IMR-90 (cell line): ENCODE measurements around the gene NLGN3. TPM values are rescaled to one million over a fixed set of nuclear protein-coding genes. Genes with fewer than 3 reads are reported as not detected.

Experiments used
- ATAC-seq: fragments of 200-7000 bp; cut with Tn5 transposase; 2 replicates; pipeline ENCODE4 v1.9.1; 2020; ENCODE audit warnings: low read depth, mild to moderate bottlenecking, moderate library complexity
- BruUV-seq: library from RNA; stranded (reverse); fragments of 400-500 nt; replicated peaks from 2 replicates; lab custom pipeline; 2021; lab: Mats Ljungman, UMichigan
- CTCF ChIA-PET: fragments of 300-600 bp; formaldehyde crosslinking; extraction: SDS; loops from one replicate; lab custom pipeline; 2021; ENCODE audit warnings: antibody characterized with exemption; lab: Yijun Ruan, JAX
- POLR2A ChIA-PET: fragments of 300-600 bp; sonication (Branson Sonifier 250); formaldehyde crosslinking; loops from one replicate; lab custom pipeline; 2022; ENCODE audit warnings: antibody characterized with exemption; ENCODE audit not compliant: unreplicated experiment; lab: Charles Lee
- DNase-seq: peaks from one replicate; pipeline ENCODE4 v3.0.0; 2013
- H2AFZ ChIP-seq: replicated peaks from 2 replicates; pipeline ENCODE3; 2013; ENCODE audit warnings: low read length, mild to moderate bottlenecking; ENCODE audit not compliant: poor library complexity
- H2AK5ac ChIP-seq: 2 replicates; pipeline ENCODE4 v1.6.1; 2013; ENCODE audit warnings: low read depth, low read length, inconsistent platforms
- H2AK9ac ChIP-seq: replicated peaks from 2 replicates; pipeline ENCODE3; 2013; ENCODE audit warnings: mild to moderate bottlenecking, low read depth, low read length, moderate library complexity; ENCODE audit not compliant: poor library complexity
- H2BK120ac ChIP-seq: 2 replicates; pipeline ENCODE4 v1.6.1; 2013; ENCODE audit warnings: low read depth, low read length, inconsistent platforms
- H2BK15ac ChIP-seq: 3 replicates; pipeline ENCODE4 v1.6.1; 2013; ENCODE audit warnings: low read depth, low read length, inconsistent platforms
- H2BK20ac ChIP-seq: 2 replicates; pipeline ENCODE4 v1.6.1; 2013; ENCODE audit warnings: low read depth, mild to moderate bottlenecking, inconsistent platforms, low read length, moderate library complexity
- H2BK5ac ChIP-seq: 2 replicates; pipeline ENCODE4 v1.6.1; 2013; ENCODE audit warnings: mild to moderate bottlenecking, low read depth, low read length, inconsistent platforms; ENCODE audit not compliant: poor library complexity, severe bottlenecking
- H3K14ac ChIP-seq: replicated peaks from 2 replicates; pipeline ENCODE4 v1.6.1; 2013; ENCODE audit warnings: low read depth, low read length, inconsistent platforms
- H3K18ac ChIP-seq: 2 replicates; pipeline ENCODE4 v1.6.1; 2013; ENCODE audit warnings: low read depth, low read length, control low read depth
- H3K23ac ChIP-seq: 2 replicates; pipeline ENCODE4 v1.6.1; 2013; ENCODE audit warnings: low read depth, low read length, inconsistent platforms
- H3K27ac ChIP-seq: 2 replicates; pipeline ENCODE4 v1.5.1; 2013; ENCODE audit warnings: mild to moderate bottlenecking, control low read depth, low read length; ENCODE audit not compliant: insufficient read depth
- H3K27me3 ChIP-seq: 2 replicates; pipeline ENCODE4 v1.6.1; 2013; ENCODE audit warnings: low read length; ENCODE audit not compliant: control insufficient read depth, insufficient read depth
- H3K36me3 ChIP-seq: 2 replicates; pipeline ENCODE4 v1.6.1; 2013; ENCODE audit warnings: low read length, mixed read lengths; ENCODE audit not compliant: control insufficient read depth, insufficient read depth
- H3K4ac ChIP-seq: 2 replicates; pipeline ENCODE4 v1.6.1; 2013; ENCODE audit warnings: low read depth, low read length, inconsistent platforms
- H3K4me1 ChIP-seq: 2 replicates; pipeline ENCODE4 v1.6.1; 2013; ENCODE audit warnings: low read length, mixed read lengths; ENCODE audit not compliant: control insufficient read depth, insufficient read depth
- H3K4me2 ChIP-seq: 2 replicates; pipeline ENCODE4 v1.6.1; 2013; ENCODE audit warnings: low read depth, mild to moderate bottlenecking, control low read depth, low read length, moderate library complexity
- H3K4me3 ChIP-seq: 2 replicates; pipeline ENCODE4 v1.5.1; 2013; ENCODE audit warnings: low read depth, mild to moderate bottlenecking, control low read depth, low read length, moderate library complexity; ENCODE audit not compliant: insufficient read depth
- H3K56ac ChIP-seq: 2 replicates; pipeline ENCODE4 v1.6.1; 2013; ENCODE audit warnings: low read length, inconsistent platforms; ENCODE audit not compliant: insufficient read depth; ENCODE audit errors: extremely low read depth
- H3K79me1 ChIP-seq, 2 experiments: 2 replicates each; pipeline ENCODE4 v1.6.1; 2013; ENCODE audit warnings: low read length in 2 of 2, inconsistent platforms in 1 of 2, low read depth in 1 of 2
- H3K9ac ChIP-seq: 2 replicates; pipeline ENCODE4 v1.6.1; 2013; ENCODE audit warnings: low read depth, low read length, control low read depth
- H3K9me1 ChIP-seq: 2 replicates; pipeline ENCODE4 v1.6.1; 2013; ENCODE audit warnings: low read length, inconsistent platforms; ENCODE audit not compliant: insufficient read depth
- H3K9me3 ChIP-seq: 2 replicates; pipeline ENCODE4 v1.6.1; 2013; ENCODE audit warnings: low read length; ENCODE audit not compliant: control insufficient read depth, insufficient read depth
- H4K20me1 ChIP-seq: 2 replicates; pipeline ENCODE4 v1.6.1; 2013; ENCODE audit warnings: low read length, inconsistent platforms; ENCODE audit not compliant: insufficient read depth
- H4K5ac ChIP-seq: 2 replicates; pipeline ENCODE4 v1.6.1; 2013; ENCODE audit warnings: mild to moderate bottlenecking, low read depth, low read length, control low read depth
- H4K8ac ChIP-seq, 2 experiments: 2 replicates each; pipeline ENCODE4 v1.6.1; 2013; ENCODE audit warnings: low read depth in 2 of 2, low read length in 2 of 2, control low read depth in 1 of 2, inconsistent platforms in 1 of 2
- H4K91ac ChIP-seq: 2 replicates; pipeline ENCODE4 v1.6.1; 2013; ENCODE audit warnings: low read depth, low read length, inconsistent platforms; ENCODE audit not compliant: insufficient read depth
- CEBPB ChIP-seq: IDR thresholded peaks from 2 replicates; pipeline ENCODE4 v1.6.1; 2012; ENCODE audit warnings: low read depth, low read length, improper control_type of control experiment
- FOS ChIP-seq: fragments of 150-350 bp; IDR thresholded peaks from 2 replicates; pipeline ENCODE4 v1.6.1; 2016; ENCODE audit warnings: low read depth, low read length
- MAFK ChIP-seq: IDR thresholded peaks from 2 replicates; pipeline ENCODE4 v1.6.1; 2012; ENCODE audit warnings: low read depth, low read length, improper control_type of control experiment
- MAZ ChIP-seq: IDR thresholded peaks from 2 replicates; pipeline ENCODE4 v1.6.1; 2012; ENCODE audit warnings: low read depth, mild to moderate bottlenecking, low read length, improper control_type of control experiment, moderate library complexity, borderline replicate concordance
- NFE2L2 ChIP-seq: fragments of 150-350 bp; IDR thresholded peaks from 2 replicates; pipeline ENCODE4 v1.6.1; 2016; ENCODE audit warnings: low read depth, mild to moderate bottlenecking, low read length
- RAD21 ChIP-seq: IDR thresholded peaks from 2 replicates; pipeline ENCODE4 v1.6.1; 2012; ENCODE audit warnings: low read length, improper control_type of control experiment
- RFX5 ChIP-seq: IDR thresholded peaks from 2 replicates; pipeline ENCODE4 v1.8.0; 2012; ENCODE audit warnings: low read depth, mild to moderate bottlenecking, low read length, moderate library complexity
- SMC3 ChIP-seq: fragments of 150-350 bp; IDR thresholded peaks from 2 replicates; pipeline ENCODE4 v1.6.1; 2016; ENCODE audit warnings: low read depth, mild to moderate bottlenecking, antibody characterized with exemption, low read length, moderate library complexity
- WGBS, 2 experiments: methylation state at CpG; one replicate each; pipeline versions ENCODE4 v1.1.5 to v1.1.7; 2013; ENCODE audit warnings: missing lambda C conversion rate in 2 of 2; ENCODE audit not compliant: insufficient read length in 1 of 2; ENCODE audit errors: extremely low coverage in 2 of 2; 5-methylcytosine and 5-hydroxymethylcytosine counted together
- dilution Hi-C: fragments of 300-500 bp; cut with HindIII; formaldehyde crosslinking; loops from one replicate; pipeline ENCODE4 v1.14.3; 2018; ENCODE audit warnings: low sequenced_read_pairs; ENCODE audit not compliant: unreplicated experiment
- in situ Hi-C: fragments of 300-500 bp; cut with MboI; formaldehyde crosslinking; loops from 3 replicates; pipeline ENCODE4 v1.14.3; 2019; ENCODE audit warnings: low sequenced_read_pairs, inconsistent platforms, mixed read lengths
- intact Hi-C: fragments of 100-400 bp; cut with micrococcal nuclease; formaldehyde crosslinking; loops from 2 replicates; pipeline ENCODE4 v1.10.0; 2022
- polyA plus RNA-seq, 3 experiments: library from polyadenylated mRNA; depleted of rRNA; stranded (reverse); fragments of >200 nt; gene quantifications; 2 replicates each; pipeline ENCODE4 v1.2.3, GENCODE V29; 2012; ENCODE audit warnings: low replicate concordance in 1 of 3
- total RNA-seq: library from RNA; depleted of rRNA; stranded (reverse); fragments of >200 nt; gene quantifications from 2 replicates; pipeline ENCODE4 v1.2.3, GENCODE V29; 2012
- TF ChIP-seq, protein P1 (sequence below): fragments of 150-350 bp; IDR thresholded peaks from 2 replicates; pipeline ENCODE4 v1.6.1; 2016; ENCODE audit warnings: low read depth, mild to moderate bottlenecking, low read length, moderate library complexity, borderline replicate concordance
- TF ChIP-seq, protein P2 (sequence below): fragments of 150-350 bp; IDR thresholded peaks from 2 replicates; pipeline ENCODE4 v1.6.1; 2017; ENCODE audit warnings: mild to moderate bottlenecking, antibody characterized with exemption, low read length, low read depth

Gene NLGN3
- total and polyA plus RNA-seq, 2 of the 4 experiments (the other 2 are of a cell fraction): 0.18 to 0.39 TPM

DNA sequence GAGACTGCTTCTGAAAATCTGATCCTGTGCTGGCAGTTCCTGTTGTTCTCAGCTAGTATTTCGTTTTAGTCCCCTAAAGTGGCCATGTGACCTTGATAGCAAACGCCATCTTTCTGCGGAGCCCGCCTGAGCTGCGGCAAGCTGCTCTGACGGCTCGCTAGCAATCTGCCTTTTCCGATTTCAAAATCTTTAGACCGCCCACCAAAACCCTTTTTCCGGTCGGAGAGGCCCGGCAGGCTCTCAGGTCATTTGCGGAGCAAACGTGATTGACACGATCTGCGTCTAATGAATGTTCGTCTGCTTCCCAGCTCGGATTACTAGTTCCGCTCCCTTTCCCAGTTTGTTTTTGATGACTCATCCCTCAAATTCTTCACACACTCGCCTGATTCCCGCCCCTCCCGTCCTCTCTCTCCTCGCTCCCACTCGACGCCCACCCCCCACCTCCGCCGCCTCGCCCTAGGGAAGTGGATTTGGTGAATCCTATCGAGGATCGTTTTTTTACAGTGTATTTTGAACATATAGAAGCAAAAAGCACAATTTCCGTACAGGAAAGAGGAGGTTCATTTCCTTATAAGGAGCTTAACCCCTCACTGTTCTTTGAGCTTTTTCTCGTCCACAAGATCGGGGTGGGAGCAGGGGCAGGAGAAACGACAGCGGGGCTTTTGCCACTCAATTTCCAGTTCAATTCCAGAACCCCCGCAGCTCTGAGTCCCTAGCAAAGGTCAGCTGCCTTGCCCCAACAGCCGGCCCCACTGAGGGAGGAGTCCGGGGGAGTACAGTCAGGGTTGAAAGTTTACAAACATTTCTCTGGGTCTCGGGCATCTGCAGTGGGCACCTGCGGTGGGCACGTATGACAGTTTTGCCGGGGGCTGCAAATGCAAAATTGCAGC is 37.5 kb downstream of the NLGN3 start (continued):
- TF ChIP-seq RAD21 (no peak), RFX5 (no peak), MAFK (0 out of 2 replicates have a peak, but pooled peaks have one; percentile 20), SMC3 (no peak)

DNA sequence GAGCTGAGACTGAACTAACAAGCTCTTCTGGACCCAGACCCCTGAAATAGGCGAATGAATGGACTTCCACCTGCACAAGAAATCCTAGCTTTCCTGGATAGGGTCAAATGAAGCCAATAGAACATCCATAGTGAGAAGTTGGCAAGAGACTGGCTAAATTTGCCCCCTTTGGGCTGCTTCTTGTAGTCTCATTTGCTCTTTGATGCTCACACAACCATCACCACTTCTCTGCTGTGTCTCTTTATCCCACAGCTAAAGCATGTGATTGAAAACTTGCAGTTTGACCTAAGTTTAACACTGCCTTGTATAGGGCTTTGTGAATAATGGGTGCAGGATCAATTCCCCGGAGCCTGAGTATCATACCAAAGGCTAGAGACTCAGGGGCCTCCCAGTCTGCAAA is 38.2 kb downstream of the NLGN3 start:
- ChIA-PET CTCF (no interaction called here), POLR2A (interaction anchor here (0.6 to 1.0 kb wide), 2 partner anchors 9 to 183 kb away, joined by 3 read pairs; partner anchors contain the start of gene TAF1)
- ATAC-seq: no peak
- Histone ChIP-seq H3K9me1 (no peaks in the 10 kb centered on the region; the same call in 1 of the 2 replicates), H4K5ac (peak overlapping the region; percentile 59), H4K91ac (peak overlapping the region; percentile 67), H2BK5ac (no peak overlapping the region), H3K23ac (peak overlapping the region; percentile 39; the same call in 1 of the 2 replicates), H3K9me3 (no peaks in the 10 kb centered on the region), H3K4me3 (no peak overlapping the region), H2BK15ac (no peak overlapping the region), H3K27me3 (peaks cover 2% of the 10 kb centered on the region; the same call in 1 of the 2 replicates), H3K36me3 (no peaks in the 10 kb centered on the region), H2AK5ac (no peak overlapping the region), H2BK20ac (0 out of 2 replicates have a peak overlapping the region, but pooled peaks have one; percentile 8), H3K4ac (peak overlapping the region; percentile 94), H3K18ac (0 out of 2 replicates have a peak overlapping the region, but pooled peaks have one; percentile 35), H3K9ac (no peak overlapping the region), H2AFZ (peak overlapping the region; percentile 83), H2AK9ac (no peak overlapping the region), H3K4me1 (peaks cover 4% of the 10 kb centered on the region; the same call in 1 of the 2 replicates), H4K20me1 (no peaks in the 10 kb centered on the region; the same call in 1 of the 2 replicates), H3K27ac (no peak overlapping the region), H3K79me1 (no peaks in the 10 kb centered on the region), H4K8ac (peak overlapping the region; percentile 82 to 83; a peak in 3 of 4 replicates), H3K14ac (no peak overlapping the region), H3K4me2 (no peak overlapping the region; the same call in 1 of the 2 replicates), H2BK120ac (no peak overlapping the region), H3K56ac (no peak overlapping the region)
- no peak for DNase-seq
- dilution Hi-C loops (no loop called here), intact Hi-C loops (loop anchor here (1.0 to 2.0 kb wide), 3 partner anchors 72 to 183 kb away; partner anchors contain the start of genes TAF1 and ZMYM3), in situ Hi-C loops (no loop called here)
- 100% methylated on average over 1 of the region's 2 CpGs; no CpG with 5 or more reads in 1 of the 2 experiments for WGBS, 2 experiments
- BruUV-seq: no TSS peak
- no peak for TF ChIP-seq RFX5
- TF ChIP-seq MAZ: no peak
- TF ChIP-seq, protein P1, sequence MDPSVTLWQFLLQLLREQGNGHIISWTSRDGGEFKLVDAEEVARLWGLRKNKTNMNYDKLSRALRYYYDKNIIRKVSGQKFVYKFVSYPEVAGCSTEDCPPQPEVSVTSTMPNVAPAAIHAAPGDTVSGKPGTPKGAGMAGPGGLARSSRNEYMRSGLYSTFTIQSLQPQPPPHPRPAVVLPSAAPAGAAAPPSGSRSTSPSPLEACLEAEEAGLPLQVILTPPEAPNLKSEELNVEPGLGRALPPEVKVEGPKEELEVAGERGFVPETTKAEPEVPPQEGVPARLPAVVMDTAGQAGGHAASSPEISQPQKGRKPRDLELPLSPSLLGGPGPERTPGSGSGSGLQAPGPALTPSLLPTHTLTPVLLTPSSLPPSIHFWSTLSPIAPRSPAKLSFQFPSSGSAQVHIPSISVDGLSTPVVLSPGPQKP: no peak
- TF ChIP-seq, protein P2, sequence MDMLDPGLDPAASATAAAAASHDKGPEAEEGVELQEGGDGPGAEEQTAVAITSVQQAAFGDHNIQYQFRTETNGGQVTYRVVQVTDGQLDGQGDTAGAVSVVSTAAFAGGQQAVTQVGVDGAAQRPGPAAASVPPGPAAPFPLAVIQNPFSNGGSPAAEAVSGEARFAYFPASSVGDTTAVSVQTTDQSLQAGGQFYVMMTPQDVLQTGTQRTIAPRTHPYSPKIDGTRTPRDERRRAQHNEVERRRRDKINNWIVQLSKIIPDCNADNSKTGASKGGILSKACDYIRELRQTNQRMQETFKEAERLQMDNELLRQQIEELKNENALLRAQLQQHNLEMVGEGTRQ: no peak
- TF ChIP-seq FOS: no peak
- TF ChIP-seq SMC3: no peak
- TF ChIP-seq CEBPB: no peak
- TF ChIP-seq NFE2L2: no peak
- TF ChIP-seq RAD21: no peak
